HL-60 (cell line): ENCODE results near the gene CETN3.

Source experiments
- DNase-seq, 2 experiments: peaks; one replicate each; pipeline ENCODE4 v3.0.0-alpha.2; 2010 to 2020; ENCODE audit warnings: low read depth in 1 of 2, low spot score in 1 of 2
- H3K27ac ChIP-seq: fragments of 250-450 bp; sonication (Bioruptor Pico); replicated peaks from 2 replicates; pipeline ENCODE4 v1.5.1; 2020; ENCODE audit warnings: mild to moderate bottlenecking, moderate library complexity
- H3K27me3 ChIP-seq: fragments of 250-450 bp; sonication (Bioruptor Pico); 2 replicates; pipeline ENCODE4 v1.5.1; 2021; ENCODE audit warnings: mild to moderate bottlenecking, moderate library complexity; ENCODE audit not compliant: insufficient read depth, poor library complexity, severe bottlenecking
- H3K4me3 ChIP-seq: replicated peaks from 2 replicates; pipeline ENCODE4 v1.5.1; 2011; ENCODE audit warnings: mild to moderate bottlenecking, control low read depth, low read length; ENCODE audit not compliant: insufficient read depth
- GABPA ChIP-seq: IDR thresholded peaks from 2 replicates; pipeline ENCODE4 v1.6.1; 2012; ENCODE audit warnings: low read depth
- POLR2AphosphoS5 ChIP-seq: IDR thresholded peaks from 2 replicates; pipeline ENCODE4 v1.6.1; 2012; ENCODE audit warnings: low read depth
- SPI1 ChIP-seq: IDR thresholded peaks from 2 replicates; pipeline ENCODE4 v1.6.1; 2012; ENCODE audit warnings: low read depth, mild to moderate bottlenecking, borderline replicate concordance
- TF ChIP-seq, protein P1 (sequence below): IDR thresholded peaks from 2 replicates; pipeline ENCODE4 v1.6.1; 2012; ENCODE audit warnings: low read depth; ENCODE audit not compliant: insufficient replicate concordance
- TF ChIP-seq, protein P2 (sequence below): IDR thresholded peaks from one replicate; pipeline ENCODE4 v1.5.1; 2011; ENCODE audit warnings: low read length, control low read depth, inconsistent platforms; ENCODE audit not compliant: insufficient read depth

Gene CETN3

DNA sequence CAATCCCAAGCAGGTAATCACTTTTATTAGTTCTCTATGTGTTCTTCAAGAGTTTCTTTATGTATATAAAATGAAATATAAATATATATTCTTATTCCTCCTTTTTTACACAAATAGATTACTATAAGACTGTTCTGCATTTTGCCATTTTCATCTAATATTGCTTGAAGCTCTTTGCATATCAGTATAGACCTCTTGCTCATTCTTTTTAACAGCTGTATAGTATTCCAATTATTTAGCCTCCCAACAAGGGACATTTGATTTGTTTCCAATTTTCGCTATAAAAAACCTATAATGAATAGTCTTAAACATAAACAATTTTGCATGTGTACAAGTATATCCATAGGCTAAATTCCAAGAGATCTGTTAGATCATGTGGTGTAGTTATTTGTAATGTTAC is 25.2 kb downstream of the CETN3 start:
- no peaks in the 10 kb centered on the region for H3K27me3 ChIP-seq
- TF ChIP-seq POLR2AphosphoS5 (no peak), GABPA (no peak), SPI1 (no peak)
- TF ChIP-seq, protein P1, sequence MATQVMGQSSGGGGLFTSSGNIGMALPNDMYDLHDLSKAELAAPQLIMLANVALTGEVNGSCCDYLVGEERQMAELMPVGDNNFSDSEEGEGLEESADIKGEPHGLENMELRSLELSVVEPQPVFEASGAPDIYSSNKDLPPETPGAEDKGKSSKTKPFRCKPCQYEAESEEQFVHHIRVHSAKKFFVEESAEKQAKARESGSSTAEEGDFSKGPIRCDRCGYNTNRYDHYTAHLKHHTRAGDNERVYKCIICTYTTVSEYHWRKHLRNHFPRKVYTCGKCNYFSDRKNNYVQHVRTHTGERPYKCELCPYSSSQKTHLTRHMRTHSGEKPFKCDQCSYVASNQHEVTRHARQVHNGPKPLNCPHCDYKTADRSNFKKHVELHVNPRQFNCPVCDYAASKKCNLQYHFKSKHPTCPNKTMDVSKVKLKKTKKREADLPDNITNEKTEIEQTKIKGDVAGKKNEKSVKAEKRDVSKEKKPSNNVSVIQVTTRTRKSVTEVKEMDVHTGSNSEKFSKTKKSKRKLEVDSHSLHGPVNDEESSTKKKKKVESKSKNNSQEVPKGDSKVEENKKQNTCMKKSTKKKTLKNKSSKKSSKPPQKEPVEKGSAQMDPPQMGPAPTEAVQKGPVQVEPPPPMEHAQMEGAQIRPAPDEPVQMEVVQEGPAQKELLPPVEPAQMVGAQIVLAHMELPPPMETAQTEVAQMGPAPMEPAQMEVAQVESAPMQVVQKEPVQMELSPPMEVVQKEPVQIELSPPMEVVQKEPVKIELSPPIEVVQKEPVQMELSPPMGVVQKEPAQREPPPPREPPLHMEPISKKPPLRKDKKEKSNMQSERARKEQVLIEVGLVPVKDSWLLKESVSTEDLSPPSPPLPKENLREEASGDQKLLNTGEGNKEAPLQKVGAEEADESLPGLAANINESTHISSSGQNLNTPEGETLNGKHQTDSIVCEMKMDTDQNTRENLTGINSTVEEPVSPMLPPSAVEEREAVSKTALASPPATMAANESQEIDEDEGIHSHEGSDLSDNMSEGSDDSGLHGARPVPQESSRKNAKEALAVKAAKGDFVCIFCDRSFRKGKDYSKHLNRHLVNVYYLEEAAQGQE, result no peak
- TF ChIP-seq, protein P2, sequence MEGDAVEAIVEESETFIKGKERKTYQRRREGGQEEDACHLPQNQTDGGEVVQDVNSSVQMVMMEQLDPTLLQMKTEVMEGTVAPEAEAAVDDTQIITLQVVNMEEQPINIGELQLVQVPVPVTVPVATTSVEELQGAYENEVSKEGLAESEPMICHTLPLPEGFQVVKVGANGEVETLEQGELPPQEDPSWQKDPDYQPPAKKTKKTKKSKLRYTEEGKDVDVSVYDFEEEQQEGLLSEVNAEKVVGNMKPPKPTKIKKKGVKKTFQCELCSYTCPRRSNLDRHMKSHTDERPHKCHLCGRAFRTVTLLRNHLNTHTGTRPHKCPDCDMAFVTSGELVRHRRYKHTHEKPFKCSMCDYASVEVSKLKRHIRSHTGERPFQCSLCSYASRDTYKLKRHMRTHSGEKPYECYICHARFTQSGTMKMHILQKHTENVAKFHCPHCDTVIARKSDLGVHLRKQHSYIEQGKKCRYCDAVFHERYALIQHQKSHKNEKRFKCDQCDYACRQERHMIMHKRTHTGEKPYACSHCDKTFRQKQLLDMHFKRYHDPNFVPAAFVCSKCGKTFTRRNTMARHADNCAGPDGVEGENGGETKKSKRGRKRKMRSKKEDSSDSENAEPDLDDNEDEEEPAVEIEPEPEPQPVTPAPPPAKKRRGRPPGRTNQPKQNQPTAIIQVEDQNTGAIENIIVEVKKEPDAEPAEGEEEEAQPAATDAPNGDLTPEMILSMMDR, result no peak
- DNase-seq, result no peak
- no peak overlapping the region for H3K4me3 ChIP-seq
- H3K27ac ChIP-seq, result no peak overlapping the region

DNA sequence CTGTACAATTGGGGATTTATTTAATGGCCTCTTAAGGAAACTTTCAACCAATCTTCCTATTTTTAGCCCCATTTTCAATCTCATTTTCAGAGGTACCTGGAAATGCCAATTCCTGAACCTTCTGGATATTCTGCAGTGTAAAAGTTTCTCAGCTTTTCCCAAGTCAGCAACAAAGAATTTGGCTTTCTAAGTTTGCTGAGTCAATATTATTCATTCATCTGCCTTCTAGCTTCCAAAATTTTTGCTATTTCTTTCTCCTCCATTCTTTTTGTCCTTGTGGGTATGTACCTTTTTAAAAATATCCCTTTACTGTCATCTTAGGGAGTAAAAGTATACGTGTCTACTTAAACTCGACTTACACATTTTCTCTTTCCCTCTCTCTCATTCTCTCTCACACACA is 25.7 kb downstream of the CETN3 start:
- Histone ChIP-seq H3K27me3 (no peaks in the 10 kb centered on the region), H3K4me3 (no peak overlapping the region), H3K27ac (no peak overlapping the region)
- no peak for DNase-seq
- TF ChIP-seq, protein P1, result no peak
- TF ChIP-seq, protein P2, result no peak

DNA sequence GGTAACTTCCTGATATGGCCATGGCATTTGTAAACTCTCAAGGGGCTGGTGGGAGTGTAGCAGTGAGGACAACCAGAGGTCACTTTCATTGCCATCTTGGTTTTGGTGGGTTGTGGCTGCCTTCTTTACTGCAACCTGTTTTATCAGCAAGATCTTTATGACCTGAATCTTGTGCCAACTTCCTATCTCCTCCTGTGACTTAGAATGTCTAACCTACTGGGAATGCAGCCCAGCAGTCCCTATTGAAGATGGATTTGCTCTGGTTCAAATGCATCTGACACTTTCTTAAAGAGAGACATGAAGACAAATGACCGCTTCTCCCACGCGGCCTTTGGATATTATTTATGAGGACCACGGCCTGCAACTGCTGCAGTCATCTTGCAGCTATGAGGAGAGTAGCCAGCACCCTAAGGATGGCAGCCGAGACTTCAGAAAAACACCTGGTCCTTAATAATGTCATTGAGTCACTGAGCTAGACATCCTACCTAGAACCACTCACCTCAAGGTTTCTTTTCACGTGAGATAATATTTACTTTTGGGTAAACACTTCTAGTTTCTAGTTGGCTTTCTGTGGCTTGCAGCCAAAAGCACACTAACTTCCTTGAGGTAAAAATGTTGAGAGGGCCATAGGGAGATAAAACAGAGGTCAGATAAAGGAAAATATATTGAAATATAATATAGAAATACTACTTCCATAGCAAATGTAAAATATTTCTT is 28.2 kb downstream of the CETN3 start:
- DNase-seq, result no peak
- H3K4me3 ChIP-seq, result no peak overlapping the region
- no peak overlapping the region for H3K27ac ChIP-seq
- H3K27me3 ChIP-seq, result no peaks in the 10 kb centered on the region
- TF ChIP-seq POLR2AphosphoS5 (no peak), SPI1 (no peak), GABPA (no peak)
- TF ChIP-seq, protein P1, result no peak
- TF ChIP-seq, protein P2, result no peak
